ENCODE data around the gene SYPL1.

DNA sequence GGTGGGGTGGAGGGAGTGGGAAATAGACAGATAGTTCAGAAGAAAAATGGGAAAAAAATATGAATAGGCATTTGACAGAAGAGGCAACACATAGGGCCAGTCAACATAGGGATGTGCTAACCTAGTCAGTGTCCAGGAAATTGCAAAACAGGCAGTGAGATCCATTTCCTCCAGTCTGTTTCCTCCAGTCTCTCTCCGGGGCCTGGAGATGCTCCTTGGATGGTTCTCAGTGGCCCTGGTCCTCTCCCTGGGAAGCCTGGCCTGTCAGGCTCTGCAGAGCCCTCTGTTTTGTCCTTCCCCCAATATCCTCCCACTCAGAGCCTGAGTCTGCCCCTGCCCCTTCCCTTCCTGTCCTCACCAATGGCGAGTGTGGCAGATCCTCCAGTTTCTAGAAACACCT, 52.6 kb downstream of the SYPL1 start:
- TF ChIP-seq REST (tag by site-specific recombination; IDR thresholded peaks at IDR 0.05) (no peak), ZNF266 (tag by site-specific recombination; IDR thresholded peaks at IDR 0.05; ENCODE audit: low read depth) (no peak), YY1 (tag by site-specific recombination; IDR thresholded peaks at IDR 0.05) (no peak), TRIM28 (IDR thresholded peaks at IDR 0.05; ENCODE audit: borderline replicate concordance, low read length) (no peak), OVOL3 (tag by site-specific recombination; IDR thresholded peaks at IDR 0.05) (no peak), ZNF274 (IDR thresholded peaks at IDR 0.05; ENCODE audit: low read length) (no peak), ZNF274 (tag by site-specific recombination; IDR thresholded peaks at IDR 0.05; ENCODE audit: borderline replicate concordance) (no peak), ZNF350 (tag by site-specific recombination; IDR thresholded peaks at IDR 0.05) (no peak), CTCF (tag by site-specific recombination; IDR thresholded peaks at IDR 0.05) (no peak), ZBTB17 (tag by site-specific recombination; IDR thresholded peaks at IDR 0.05) (no peak), KLF16 (tag by site-specific recombination; IDR thresholded peaks at IDR 0.05) (no peak), ZNF362 (tag by site-specific recombination; IDR thresholded peaks at IDR 0.05) (no peak), INSM2 (tag by site-specific recombination; IDR thresholded peaks at IDR 0.05) (no peak)
- TF ChIP-seq, protein P1, sequence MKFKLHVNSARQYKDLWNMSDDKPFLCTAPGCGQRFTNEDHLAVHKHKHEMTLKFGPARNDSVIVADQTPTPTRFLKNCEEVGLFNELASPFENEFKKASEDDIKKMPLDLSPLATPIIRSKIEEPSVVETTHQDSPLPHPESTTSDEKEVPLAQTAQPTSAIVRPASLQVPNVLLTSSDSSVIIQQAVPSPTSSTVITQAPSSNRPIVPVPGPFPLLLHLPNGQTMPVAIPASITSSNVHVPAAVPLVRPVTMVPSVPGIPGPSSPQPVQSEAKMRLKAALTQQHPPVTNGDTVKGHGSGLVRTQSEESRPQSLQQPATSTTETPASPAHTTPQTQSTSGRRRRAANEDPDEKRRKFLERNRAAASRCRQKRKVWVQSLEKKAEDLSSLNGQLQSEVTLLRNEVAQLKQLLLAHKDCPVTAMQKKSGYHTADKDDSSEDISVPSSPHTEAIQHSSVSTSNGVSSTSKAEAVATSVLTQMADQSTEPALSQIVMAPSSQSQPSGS (tag by site-specific recombination; IDR thresholded peaks at IDR 0.05; ENCODE audit: low read depth) = no peak

Data from HEK293 (cell line).